ENCODE results near the gene GFM1. TPM values are rescaled to one million over a fixed set of nuclear protein-coding genes. Genes with fewer than 3 reads are reported as not detected.

GFM1 gene
- total RNA-seq (2022; extraction: Qiagen RNA extraction): 35.5 to 55.0 TPM (median 46.2 TPM) in 5 replicates

GRCh38 chr3:158644345-158644908, at the start of gene GFM1:
GFM1 (plus strand) TSS chr3:158644527; CDS start chr3:158644635, 108 bp downstream.

GRCh38 chr3:158672215-158673176, 28.2 kb downstream of the GFM1 start, which contains the start of gene LXN:
LXN (minus strand) TSS chr3:158672648; CDS start chr3:158672478, 170 bp downstream.

GRCh38 chr3:158731938-158732855, 87.9 kb downstream of the GFM1 start, which contains the start of gene RARRES1:
RARRES1 (minus strand) TSS chr3:158732457; CDS start chr3:158732415, 42 bp downstream.

Other genes with a start within 250 kb of the GFM1 start
- 21.4 to 27.3 TPM (median 25.5 TPM) in 5 replicates for gene MLF1, start 73.3 kb upstream of the GFM1 start, total RNA-seq (2022; extraction: Qiagen RNA extraction)
- 52.7 to 66.9 TPM (median 53.5 TPM) in 5 replicates for gene LXN, start 28.1 kb downstream of the GFM1 start, total RNA-seq (2022; extraction: Qiagen RNA extraction)
- gene RARRES1, start 87.9 kb downstream of the GFM1 start, total RNA-seq (2022; extraction: Qiagen RNA extraction): 7.7 to 11.7 TPM (median 11.2 TPM) in 5 replicates
- 39.4 to 47.9 TPM (median 46.3 TPM) in 5 replicates for gene MFSD1, start 157.5 kb downstream of the GFM1 start, total RNA-seq (2022; extraction: Qiagen RNA extraction)